Skin epidermis (tissue), 12 donors: ENCODE measurements around the gene COX5B.
A peak's percentile ranks its signal among the peaks of the same experiment; 100 is the strongest.
"Not testable (repeated sequence)": the region's sequence is repeated elsewhere in the genome, so short reads cannot be mapped to it uniquely, and the experiment has no call there.

ENCODE experiments used
- H3K27ac ChIP-seq, 21 experiments: fragments of 200-600 bp; sonication (generic) in 11 of 21; one replicate each; pipeline ENCODE4 v1.5.0; 2020; ENCODE audit warnings: mild to moderate bottlenecking in 3 of 21, inconsistent platforms in 2 of 21, moderate library complexity in 2 of 21
- H3K4me3 ChIP-seq, 7 experiments: fragments of 200-600 bp; sonication (generic) in 2 of 7; one replicate each; pipeline ENCODE4 v1.5.0; 2020; ENCODE audit warnings: inconsistent platforms in 2 of 7, mild to moderate bottlenecking in 2 of 7, moderate library complexity in 1 of 7

Gene COX5B, protein sequence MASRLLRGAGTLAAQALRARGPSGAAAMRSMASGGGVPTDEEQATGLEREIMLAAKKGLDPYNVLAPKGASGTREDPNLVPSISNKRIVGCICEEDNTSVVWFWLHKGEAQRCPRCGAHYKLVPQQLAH

GRCh38 chr2:97645695-97646629, at the start of gene COX5B:
TSS of gene COX5B (plus strand) at chr2:97646062. CDS start at chr2:97646087, 25 bp downstream.
- Histone ChIP-seq H3K4me3 (peak within 1 kb of the TSS; percentile 79 to 97 (median 88)), H3K27ac (peak within 1 kb of the TSS; percentile 78 to 98 (median 95))

GRCh38 chr2:97596180-97596579, 49.7 kb upstream of the COX5B start:
- H3K27ac ChIP-seq, H3K4me3 ChIP-seq: not testable (repeated sequence)

DNA sequence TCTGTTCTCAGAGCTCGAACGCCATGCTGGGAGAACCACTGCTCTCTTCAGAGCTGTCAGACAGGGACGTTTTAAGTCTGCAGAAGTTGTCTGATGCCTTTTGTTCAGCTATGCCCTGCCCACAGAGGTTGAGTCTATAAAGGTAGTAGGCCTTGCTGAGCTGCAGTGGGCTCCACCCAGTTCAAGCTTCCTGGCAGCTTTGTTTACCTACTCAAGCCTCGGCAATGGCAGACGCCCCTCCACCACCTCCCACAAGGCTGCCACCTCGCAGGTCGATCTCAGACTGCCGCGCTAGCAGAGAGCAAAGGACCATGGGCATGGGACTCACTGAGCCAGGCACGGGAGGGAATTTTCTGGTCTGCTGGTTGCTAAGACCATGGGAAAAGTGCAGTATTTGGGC, 44.3 kb upstream of the COX5B start:
- H3K4me3 ChIP-seq = not testable (repeated sequence)

DNA sequence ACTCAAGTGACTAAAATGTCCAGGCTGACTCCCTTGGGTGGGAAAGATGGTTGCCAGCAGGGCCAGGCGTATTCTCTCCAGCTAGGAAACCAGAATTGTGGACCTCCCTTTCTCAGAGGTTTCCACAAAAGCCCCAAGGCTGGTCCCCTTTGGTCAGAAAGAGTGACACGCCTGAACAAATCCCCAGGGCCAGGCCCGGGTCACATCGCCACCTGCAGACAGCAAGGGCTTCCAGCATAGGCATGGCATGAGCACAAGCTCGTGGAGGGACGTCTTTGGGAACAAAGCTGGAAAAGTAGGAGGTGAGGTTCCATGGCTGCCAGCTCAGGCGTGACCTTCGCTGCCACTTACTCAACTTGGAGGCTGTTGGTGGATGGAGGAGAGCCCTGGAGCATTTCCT, 40.8 kb upstream of the COX5B start:
- not testable (repeated sequence) for H3K27ac ChIP-seq, H3K4me3 ChIP-seq

More for the DNA sequence above, 44.3 kb upstream of the COX5B start:
- H3K27ac ChIP-seq = not testable (repeated sequence)

DNA sequence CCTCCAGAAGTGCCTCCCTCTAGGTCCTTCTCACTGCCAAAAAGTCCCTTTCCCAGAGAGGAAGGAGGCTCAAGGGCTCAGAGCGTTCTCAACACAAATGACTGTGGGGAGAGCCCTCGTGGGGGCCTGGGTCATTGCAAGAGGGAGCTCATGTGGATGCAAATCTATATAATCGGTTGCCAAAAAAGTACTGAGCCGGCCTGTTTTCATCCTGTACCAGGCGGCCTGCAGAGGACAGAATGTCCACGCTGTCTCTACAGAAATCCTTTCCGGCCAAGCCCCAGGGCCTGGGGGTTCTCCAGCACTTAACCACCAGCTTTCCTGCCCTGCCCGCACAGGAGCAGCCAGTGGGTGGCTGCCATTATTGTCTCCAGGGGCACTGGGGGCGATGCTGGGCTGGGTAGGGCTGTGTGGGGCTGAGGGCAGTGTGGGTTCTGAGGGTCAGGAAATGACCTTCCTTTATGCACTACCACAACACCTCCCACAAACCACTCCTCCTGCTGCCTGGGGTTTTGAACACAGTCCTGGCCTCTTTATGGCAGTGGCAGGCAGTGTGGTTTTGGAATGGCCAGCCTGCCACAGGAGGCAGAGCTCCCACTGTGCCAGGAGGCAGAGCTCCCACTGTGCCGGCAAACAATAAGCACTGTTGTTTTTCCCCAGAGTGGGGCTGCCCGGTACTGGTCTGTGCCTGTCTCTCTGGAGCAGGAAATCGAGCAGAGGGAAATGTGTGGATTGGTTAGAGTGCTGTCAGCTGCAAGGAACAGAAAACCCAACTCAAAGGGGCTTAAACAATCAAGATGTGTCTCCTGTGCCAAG, 40.1 kb upstream of the COX5B start:
- H3K4me3 ChIP-seq, H3K27ac ChIP-seq: not testable (repeated sequence)

DNA sequence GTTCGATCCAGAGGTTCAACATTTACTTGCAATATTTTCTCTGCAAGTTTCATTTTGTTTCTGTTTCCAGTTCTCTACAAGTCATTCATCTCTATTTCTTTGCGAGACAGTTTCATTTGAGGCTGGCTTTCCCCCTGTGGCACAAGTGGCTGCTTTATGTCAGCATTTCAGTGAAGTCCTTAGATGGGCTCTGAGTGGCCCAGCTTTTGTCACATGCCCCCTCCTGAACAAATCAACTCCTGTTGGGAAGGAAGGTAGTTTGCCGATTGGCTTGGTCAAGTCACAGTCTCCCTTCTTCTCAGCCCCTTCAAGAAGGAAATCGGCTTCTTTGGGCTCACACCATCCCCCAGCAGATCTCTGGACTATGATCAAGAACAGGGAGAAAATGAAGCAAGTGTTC, 37.1 kb upstream of the COX5B start:
- not testable (repeated sequence) for H3K27ac ChIP-seq, H3K4me3 ChIP-seq

- H3K27ac ChIP-seq, H3K4me3 ChIP-seq: not testable (repeated sequence)
Measured at GRCh38 chr2:97611895-97612294, 34.0 kb upstream of the COX5B start.

- H3K4me3 ChIP-seq, H3K27ac ChIP-seq: not testable (repeated sequence)
Measured at GRCh38 chr2:97615746-97616145, 30.1 kb upstream of the COX5B start.

DNA sequence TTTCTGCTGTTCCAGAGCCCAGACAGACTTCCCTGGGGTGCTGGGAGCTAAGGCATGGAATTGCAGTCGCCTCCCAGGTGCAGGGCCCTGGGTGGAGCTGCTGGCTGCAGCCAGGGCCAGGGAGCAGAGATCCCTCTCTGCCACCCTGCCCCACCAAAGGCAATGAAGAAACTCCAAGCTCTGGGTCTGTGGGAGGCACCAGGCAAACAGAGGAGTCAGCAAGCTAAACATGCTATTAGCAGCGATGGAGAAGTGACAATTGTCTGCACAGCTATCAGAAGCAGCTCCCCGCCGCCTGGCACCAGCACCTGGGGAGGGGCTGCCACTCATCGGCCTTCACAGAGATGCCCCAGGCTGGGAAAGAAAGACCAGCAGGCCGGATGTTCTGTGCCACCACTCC, 28.0 kb upstream of the COX5B start:
- Histone ChIP-seq H3K27ac (no peak overlapping the region), H3K4me3 (no peak overlapping the region)

- not testable (repeated sequence) for H3K4me3 ChIP-seq, H3K27ac ChIP-seq
Measured at GRCh38 chr2:97618939-97619827, 26.7 kb upstream of the COX5B start.

- H3K27ac ChIP-seq, H3K4me3 ChIP-seq: not testable (repeated sequence)
Measured at GRCh38 chr2:97620492-97620891, 25.4 kb upstream of the COX5B start.

GRCh38 chr2:97622976-97623375, 22.9 kb upstream of the COX5B start:
- H3K27ac ChIP-seq, H3K4me3 ChIP-seq: not testable (repeated sequence)

GRCh38 chr2:97625354-97626048, 20.4 kb upstream of the COX5B start:
- H3K27ac ChIP-seq, H3K4me3 ChIP-seq: not testable (repeated sequence)

DNA sequence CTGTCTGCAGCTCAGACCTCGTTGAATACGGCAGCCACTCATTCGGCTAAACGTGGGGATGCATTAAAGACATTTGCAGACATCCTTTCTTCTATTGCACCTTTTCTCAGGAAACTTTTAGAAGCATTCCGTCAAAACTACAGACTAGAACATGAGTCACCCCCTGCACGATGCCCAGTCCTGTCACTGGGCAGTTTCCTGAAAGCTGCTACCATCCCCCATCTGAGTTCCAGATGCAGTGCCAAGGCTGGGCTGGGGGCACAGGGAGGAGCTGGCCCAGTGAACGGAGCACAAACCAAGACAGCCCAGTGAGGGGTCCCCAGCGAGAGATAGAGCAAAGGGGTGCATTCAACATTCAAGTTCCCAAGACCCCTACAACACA, 19.8 kb upstream of the COX5B start:
- not testable (repeated sequence) for H3K27ac ChIP-seq, H3K4me3 ChIP-seq

DNA sequence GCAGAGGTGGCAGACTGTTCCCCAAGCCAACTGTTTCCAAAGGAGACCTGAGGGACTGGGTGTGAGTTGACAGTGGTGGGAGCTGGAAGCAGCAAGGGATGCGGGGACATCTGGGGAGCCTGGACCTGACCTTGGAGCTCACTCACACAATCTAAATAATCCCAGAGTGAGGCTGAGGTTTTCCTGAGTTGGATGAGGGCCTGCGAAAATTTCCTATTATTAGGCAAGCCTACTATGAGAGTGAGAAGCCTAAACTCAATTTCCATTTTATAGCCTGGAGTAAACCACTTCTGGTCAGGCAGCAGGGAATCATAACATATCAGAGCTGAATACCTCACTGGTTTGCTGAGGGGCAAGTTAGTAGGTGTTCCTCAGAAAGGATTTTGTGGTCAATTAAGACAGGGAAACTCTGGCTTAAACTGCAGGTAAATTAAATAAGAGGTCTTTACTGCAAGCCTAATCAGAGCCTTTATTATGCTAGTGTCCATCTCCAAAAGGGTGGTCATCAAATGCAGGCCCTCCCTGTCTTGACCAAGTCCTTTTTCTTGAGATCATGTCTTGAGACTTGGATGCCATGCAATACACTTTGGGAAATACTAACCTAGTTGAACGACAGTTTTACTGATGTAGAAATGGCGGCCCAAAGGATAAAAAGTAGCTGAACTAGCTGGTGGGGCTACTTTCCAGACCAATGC, 1.7 kb upstream of the COX5B start:
- H3K27ac ChIP-seq = peak overlapping the region in 3 of 21 experiments; percentile 88 to 97 (median 95)
- H3K4me3 ChIP-seq = no peak overlapping the region

DNA sequence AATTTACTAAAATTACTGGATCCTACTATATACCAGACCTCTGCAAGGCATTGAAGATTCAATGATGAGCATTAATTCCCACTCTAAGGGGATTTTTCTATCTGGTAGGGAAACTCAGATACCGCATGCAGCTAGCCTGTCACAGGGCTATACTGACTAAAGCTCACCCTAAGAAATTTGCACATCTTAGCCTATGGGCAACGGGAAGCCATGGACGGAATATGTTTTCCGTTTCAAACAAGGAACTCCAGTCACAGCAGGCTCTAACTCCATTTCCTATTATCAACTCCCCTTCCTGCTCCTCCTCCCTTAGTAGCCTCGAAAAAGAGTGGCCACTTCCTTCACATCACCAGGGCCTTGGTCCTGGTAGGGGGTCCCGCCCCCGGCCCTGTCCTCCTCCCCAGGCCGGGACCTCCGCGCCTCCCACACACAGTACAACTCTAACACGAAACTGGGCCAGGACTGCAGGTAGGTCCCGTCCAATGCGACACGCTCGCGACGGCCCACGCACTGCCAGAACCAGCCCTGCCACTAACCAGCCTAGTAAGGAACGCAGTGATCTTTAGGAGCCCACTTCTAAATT, 659 bp upstream of the COX5B start:
- H3K27ac ChIP-seq = peak overlapping the region; percentile 31 to 98 (median 94)

GRCh38 chr2:97646977-97647376, 1.1 kb downstream of the COX5B start:
- H3K27ac ChIP-seq = peak overlapping the region in 11 of 21 experiments; percentile 88 to 98 (median 94)
- H3K4me3 ChIP-seq = peak overlapping the region; percentile 79 to 97 (median 88)

More for the DNA sequence above, 659 bp upstream of the COX5B start:
- H3K4me3 ChIP-seq = peak overlapping the region; percentile 79 to 97 (median 88)

DNA sequence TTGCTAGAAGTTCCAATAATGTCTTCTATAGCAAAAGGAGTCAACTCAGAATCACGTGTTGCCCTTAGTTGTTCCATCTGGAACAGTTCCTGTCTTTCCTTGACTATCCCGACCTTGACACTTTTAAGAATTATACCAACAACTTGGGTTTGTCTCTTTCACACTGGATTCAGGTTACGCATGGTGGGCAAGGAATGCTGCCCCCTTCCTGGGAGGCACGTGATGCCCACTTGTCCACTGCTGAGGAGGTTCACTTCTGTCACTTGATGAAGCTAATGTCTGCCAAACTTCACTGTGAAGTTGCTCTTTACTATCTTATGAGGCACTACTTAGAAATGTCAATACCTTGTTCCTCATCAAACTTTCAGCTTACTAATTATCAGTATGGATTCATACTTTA, 5.3 kb downstream of the COX5B start:
- H3K4me3 ChIP-seq = no peak overlapping the region
- no peak overlapping the region for H3K27ac ChIP-seq
